ENCODE data around the gene METAP1D.
A peak's percentile ranks its signal among the peaks of the same experiment; 100 is the strongest.
"Not testable (repeated sequence)": the region's sequence is repeated elsewhere in the genome, so short reads cannot be mapped to it uniquely, and the experiment has no call there.

METAP1D gene

DNA sequence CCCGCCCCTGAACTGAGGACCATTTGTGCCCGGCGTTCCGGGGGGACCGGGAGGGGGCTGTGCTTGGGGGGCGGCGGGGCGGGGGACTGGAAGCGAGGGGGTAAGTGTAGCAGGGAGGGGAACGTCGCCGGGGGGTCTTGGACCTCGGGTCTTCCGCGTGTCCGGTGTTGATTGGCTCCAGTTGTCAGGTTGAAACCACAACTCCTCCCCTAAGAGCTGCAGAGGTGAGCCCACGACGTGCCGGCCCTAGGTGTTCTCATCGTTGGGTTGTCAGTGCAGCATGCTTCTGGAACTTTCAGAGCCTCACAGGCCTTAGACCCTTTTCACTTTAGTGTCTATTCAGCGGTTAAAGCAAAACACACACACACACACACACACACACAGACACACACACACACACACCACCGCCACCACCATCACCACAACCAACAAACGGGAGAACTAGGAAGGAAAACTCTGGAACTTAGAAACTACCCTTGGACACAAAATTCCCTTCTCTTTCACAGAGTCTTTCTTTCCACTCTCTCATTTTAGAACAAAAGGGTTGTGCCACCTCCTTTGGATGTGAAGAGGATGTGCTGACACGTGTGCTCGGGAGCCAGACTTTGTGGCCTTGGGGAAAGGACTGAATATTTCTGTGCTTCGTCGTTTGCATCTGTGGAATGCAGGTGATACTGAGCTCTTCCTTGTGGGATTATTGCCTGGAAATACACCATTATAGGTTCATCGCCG, 109.7 kb downstream of the METAP1D start:
- TF ChIP-seq GATA1 (IDR thresholded peaks at IDR 0.05; ENCODE audit: low read depth, low read length) (no peak), POLR2A (IDR thresholded peaks at IDR 0.05; ENCODE audit: low read length) (no peak)
- DNase-seq = no peak

DNA sequence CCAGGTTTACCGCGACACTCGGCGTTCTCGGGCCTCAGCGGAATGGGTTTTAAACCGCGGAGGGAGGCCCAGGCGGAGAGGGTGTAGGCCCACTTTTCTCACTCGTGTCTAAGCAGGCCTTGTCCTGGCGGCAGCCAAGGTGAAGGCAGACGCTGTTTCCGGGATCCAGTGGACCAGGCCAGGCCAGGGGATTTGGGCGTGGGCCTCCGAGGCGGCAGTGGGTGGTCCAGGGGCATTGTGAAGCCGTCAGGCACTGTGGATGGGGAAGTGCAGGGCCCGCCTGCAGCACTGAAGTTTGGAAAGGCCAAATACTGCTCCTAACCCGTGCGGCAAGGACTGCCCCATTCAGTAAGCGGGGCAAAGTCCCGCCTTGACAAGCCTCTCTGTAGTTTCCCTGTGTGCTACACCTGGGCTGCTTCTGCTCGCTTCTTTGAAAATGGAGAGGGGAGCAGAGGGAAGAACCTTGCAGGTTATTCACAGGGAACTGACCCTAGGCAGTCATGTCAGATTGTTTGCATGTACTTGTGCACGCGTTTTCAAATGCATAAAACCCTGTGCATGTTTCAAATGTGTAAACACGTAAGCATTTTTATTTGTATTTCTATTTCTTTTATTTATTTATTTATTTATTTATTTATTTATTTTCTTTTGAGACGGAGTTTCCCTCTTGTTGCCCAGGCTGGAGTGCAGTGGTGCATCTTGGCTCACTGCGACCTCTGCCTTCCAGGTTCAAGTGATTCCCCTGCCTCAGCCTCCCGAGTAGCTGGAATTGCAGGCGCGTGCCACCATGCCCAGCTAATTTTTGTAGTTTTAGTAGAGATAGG, 110.4 kb downstream of the METAP1D start:
- no peak for DNase-seq
- TF ChIP-seq GATA1 (IDR thresholded peaks at IDR 0.05; ENCODE audit: low read depth, low read length) (no peak), POLR2A (IDR thresholded peaks at IDR 0.05; ENCODE audit: low read length) (no peak)

DNA sequence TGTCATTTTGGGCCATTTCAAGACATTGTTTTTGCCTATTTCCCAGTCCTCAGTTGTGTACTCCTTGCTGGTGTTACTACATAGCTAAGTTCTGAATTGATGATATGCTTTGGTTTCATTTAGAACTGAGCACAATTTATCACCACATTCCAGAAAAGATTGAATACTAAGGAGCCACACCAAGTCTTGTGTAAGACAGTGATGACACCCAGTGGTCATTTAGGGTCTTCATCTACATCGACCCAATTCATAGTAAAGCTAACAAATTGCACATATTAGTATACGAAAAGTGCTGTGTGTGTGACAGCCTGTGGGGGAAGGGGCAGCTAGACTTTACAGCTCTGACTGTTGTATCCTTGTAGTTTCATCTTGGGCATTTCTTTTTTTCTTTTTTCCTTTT, 113.9 kb downstream of the METAP1D start:
- TF ChIP-seq POLR2A (IDR thresholded peaks at IDR 0.05; ENCODE audit: low read length) (no peak), GATA1 (IDR thresholded peaks at IDR 0.05; ENCODE audit: low read depth, low read length) (no peak)
- peak; percentile 27 to 43 for DNase-seq

DNA sequence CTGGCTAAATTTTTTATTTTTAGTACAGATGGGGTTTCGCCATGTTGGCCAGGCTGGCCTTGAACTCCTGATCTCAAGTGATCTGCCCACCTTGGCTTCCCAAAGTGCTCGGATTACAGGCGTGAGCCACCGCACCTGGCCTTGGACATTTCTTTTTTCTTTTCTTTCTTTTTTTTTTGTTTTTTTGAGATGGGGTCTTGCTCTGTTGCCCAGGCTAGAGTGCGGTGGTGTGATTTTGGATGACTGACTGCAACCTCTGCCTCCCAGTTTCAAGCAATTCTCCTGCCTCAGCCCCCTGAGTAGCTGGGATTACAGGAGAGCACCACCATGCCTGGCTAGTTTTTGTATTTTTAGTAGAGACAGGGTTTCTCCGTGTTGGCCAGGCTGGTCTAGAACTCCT, 114.4 kb downstream of the METAP1D start:
- DNase-seq = not testable (repeated sequence)

DNA sequence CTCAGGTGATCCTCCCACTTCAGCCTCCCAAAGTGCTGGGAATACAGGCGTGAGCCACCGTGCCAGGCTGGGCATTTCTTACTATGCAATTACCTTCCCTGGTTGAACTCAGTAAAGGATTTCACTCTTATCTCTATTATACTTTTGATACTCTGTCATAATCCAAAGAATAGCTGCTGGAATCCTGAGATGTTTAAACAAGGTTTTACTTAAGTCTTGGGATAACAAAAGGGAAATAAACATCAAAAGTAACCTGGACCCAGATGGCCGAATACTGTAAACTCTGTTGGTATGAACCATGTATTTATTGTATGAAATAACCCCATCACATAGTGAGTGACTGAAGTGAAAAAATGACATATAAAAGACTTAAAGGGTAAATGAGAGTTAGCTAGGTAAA, 114.8 kb downstream of the METAP1D start:
- TF ChIP-seq POLR2A (IDR thresholded peaks at IDR 0.05; ENCODE audit: low read length) (no peak), GATA1 (IDR thresholded peaks at IDR 0.05; ENCODE audit: low read depth, low read length) (no peak)
- DNase-seq = no peak

DNA sequence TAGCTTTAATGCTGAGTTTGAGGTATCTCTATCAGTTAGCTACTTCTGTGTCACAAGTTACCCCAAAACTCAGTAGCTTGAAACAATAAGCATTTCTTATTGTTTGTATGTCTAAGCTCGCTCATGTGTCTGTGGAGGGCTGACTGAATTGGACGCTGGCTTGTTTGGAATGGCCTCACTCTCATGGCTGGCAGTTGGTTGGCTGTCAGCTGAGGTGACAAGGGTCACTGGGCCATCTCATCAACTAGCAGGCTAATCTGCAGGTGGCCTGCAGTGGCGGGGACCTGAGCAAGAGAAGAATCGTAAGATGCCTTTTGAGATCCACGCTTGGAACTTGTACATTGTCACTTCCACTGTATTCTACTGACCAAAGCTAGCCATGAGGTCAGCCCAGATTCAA, 116.4 kb downstream of the METAP1D start:
- no peak for DNase-seq
- no peak for TF ChIP-seq POLR2A (IDR thresholded peaks at IDR 0.05; ENCODE audit: low read length)
- no peak for TF ChIP-seq GATA1 (IDR thresholded peaks at IDR 0.05; ENCODE audit: low read depth, low read length)

DNA sequence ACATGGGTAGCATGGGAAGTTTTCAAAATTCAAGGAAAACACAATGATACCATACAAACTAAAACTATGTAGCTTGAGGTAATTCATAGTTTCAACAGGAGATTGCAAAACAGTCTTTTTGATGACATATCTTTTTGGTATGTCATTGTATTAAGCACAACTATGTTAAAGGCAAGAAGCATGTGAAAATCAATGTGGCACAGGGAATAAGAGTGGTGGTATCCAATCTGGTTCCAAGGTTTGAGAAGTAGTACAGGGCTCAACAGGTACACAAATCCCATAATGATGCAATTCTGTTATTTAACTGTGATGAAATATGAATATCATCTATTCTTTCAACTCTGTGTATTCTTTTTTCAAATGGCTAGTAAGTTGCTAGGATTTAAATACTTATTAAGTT, 119.3 kb downstream of the METAP1D start:
- TF ChIP-seq POLR2A (IDR thresholded peaks at IDR 0.05; ENCODE audit: low read length) (no peak), GATA1 (IDR thresholded peaks at IDR 0.05; ENCODE audit: low read depth, low read length) (no peak)
- DNase-seq = no peak

DNA sequence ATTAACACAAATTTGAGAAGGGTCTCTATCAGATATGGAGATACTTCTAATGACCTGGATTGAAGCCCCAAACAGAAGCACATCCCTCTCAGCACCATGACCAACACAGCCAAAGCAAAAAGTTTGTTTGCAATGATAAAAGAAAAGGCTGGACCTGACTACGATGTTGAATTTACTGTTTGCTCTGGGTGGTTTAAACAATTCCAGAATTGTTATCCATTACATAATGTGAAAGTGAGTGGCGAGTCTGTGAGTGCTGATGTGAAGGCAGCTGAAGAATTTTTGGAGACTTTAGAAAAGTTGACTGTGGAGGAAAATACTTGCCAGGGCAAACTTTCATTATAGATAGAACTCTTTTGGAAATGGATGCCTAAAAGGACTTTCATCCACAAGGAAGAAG, 120.4 kb downstream of the METAP1D start:
- no peak for TF ChIP-seq POLR2A (IDR thresholded peaks at IDR 0.05; ENCODE audit: low read length)
- no peak for TF ChIP-seq GATA1 (IDR thresholded peaks at IDR 0.05; ENCODE audit: low read depth, low read length)
- no peak for DNase-seq

DNA sequence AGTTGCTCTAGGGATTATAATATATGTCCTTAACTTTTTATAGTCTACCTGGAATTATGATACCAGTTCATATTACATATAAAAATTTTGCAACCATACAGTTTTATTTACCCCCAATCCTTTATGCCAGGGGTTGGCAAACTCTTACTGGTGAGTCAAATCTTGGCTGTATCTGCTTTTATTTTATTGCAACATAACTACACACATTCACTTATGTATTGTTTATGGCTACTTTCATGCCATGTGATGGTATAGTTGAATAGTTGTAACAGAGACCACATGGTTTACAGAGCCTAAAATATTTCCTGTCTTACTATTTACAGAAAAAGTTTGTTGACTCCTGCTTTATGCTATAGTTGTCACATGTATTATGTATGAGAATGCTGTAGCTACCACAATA, 128.7 kb downstream of the METAP1D start:
- no peak for DNase-seq
- TF ChIP-seq GATA1 (IDR thresholded peaks at IDR 0.05; ENCODE audit: low read depth, low read length) (no peak), POLR2A (IDR thresholded peaks at IDR 0.05; ENCODE audit: low read length) (no peak)

DNA sequence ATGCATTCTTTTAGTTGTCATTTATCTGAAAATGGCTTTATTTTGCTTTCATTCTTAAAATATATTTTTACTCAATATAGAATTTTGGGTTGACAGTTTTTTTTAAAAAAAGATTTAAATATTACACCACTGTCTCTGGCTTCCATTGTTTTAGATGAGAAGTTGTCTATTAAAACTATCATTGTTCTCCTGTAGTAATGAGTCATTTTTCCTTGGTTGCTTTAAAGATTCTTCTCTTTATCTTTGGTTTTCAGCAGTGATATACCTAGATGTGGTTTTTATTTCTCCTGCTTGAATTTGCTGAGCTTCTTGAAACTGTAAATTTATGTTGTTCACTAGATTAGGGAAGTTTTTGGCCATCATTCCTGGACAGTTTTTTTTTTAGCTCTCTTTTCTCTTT, 129.7 kb downstream of the METAP1D start:
- TF ChIP-seq GATA1 (IDR thresholded peaks at IDR 0.05; ENCODE audit: low read depth, low read length) (no peak), POLR2A (IDR thresholded peaks at IDR 0.05; ENCODE audit: low read length) (no peak)
- no peak for DNase-seq
